Hypothalamus (tissue), 51 donors: ENCODE measurements around the gene SNX1.
"Not testable (repeated sequence)": the region's sequence is repeated elsewhere in the genome, so short reads cannot be mapped to it uniquely, and the experiment has no call there.

Source experiments
- DNase-seq, 51 donors: peaks; one replicate each; lab custom pipeline; 2025; lab: John Stamatoyannopoulos, UW

Gene SNX1

GRCh38 chr15:64095795-64096667 lies at the start of gene SNX1:
TSS of gene SNX1 (plus strand) at chr15:64095982. CDS start at chr15:64096014, 32 bp downstream.
- peak; percentile 62 to 97 (median 92) for DNase-seq

GRCh38 chr15:64046421-64047153 lies 49.2 kb upstream of the SNX1 start, which contains the start of gene DAPK2:
TSS of gene DAPK2 (minus strand) at chr15:64046485. CDS start at chr15:64040261, 6,224 bp downstream.
- DNase-seq, result peak in 45 of 51 donors; percentile 8 to 85 (median 45)

GRCh38 chr15:64048781-64049460 lies 46.9 kb upstream of the SNX1 start:
- no peak for DNase-seq

GRCh38 chr15:64050281-64051092 lies 45.3 kb upstream of the SNX1 start:
- DNase-seq, result no peak

GRCh38 chr15:64051093-64051402 lies 44.7 kb upstream of the SNX1 start:
- no peak for DNase-seq

GRCh38 chr15:64051407-64052259 lies 44.1 kb upstream of the SNX1 start:
- DNase-seq, result no peak

GRCh38 chr15:64052925-64053491 lies 42.8 kb upstream of the SNX1 start:
- DNase-seq, result no peak

- DNase-seq, result peak in 1 of 51 donors; percentile 18
Observed at GRCh38 chr15:64053674-64054073, 42.1 kb upstream of the SNX1 start.

GRCh38 chr15:64058279-64058678 lies 37.5 kb upstream of the SNX1 start:
- no peak for DNase-seq

GRCh38 chr15:64059104-64059503 lies 36.7 kb upstream of the SNX1 start:
- not testable (repeated sequence) for DNase-seq

- DNase-seq, result no peak
Observed at GRCh38 chr15:64060716-64061115, 35.1 kb upstream of the SNX1 start.

- no peak for DNase-seq
Observed at GRCh38 chr15:64066451-64066850, 29.3 kb upstream of the SNX1 start.

- peak in 43 of 51 donors; percentile 8 to 74 (median 32) for DNase-seq
Observed at GRCh38 chr15:64067564-64068030, 28.2 kb upstream of the SNX1 start.

- no peak for DNase-seq
Observed at GRCh38 chr15:64068133-64068532, 27.6 kb upstream of the SNX1 start.

- DNase-seq, result no peak
Observed at GRCh38 chr15:64070106-64070505, 25.7 kb upstream of the SNX1 start.

GRCh38 chr15:64070965-64071851 lies 24.6 kb upstream of the SNX1 start:
- peak in 9 of 51 donors; percentile 3 to 36 (median 17) for DNase-seq

GRCh38 chr15:64071931-64072765 lies 23.6 kb upstream of the SNX1 start:
- DNase-seq, result no peak
